NCI-H226 (cell line): Measurements from ENCODE around the gene EEF1AKMT3.
A peak's percentile ranks its signal among the peaks of the same experiment; 100 is the strongest.

Source experiments
- DNase-seq: peaks from one replicate; pipeline ENCODE4 v3.0.0-alpha.2; 2015

The EEF1AKMT3 gene

DNA sequence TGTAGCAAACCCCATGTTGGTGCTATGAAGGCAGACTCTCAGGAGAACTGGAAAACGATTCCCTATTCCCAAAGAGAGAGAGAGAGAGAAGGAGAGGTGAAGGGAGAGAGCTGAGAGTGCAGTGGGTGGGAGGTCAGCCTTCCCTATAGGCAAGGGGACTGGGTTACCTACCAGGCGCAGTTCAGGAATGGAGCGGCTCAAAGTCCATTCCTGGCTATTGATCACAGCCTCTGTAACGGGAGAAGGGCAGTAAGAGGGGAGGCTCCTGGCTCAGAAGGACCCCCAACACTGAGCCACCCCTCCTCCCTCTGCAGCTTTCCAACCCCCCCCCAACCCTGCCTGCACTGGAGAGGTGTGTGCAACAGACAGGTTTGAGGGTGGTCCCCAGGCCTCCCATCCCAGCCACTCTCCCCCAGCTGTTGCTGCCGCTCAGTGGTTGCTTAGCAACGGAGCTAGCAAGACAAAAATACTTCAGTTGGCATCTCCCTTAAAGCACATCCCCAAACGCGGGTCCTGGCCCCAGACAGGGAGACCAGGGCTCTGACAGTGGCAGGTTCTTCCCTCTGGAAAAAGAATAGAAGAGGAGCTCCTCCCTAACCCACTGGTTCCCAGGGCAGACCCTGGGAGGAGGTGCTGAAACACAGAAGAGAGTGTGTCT, 37.1 kb upstream of the EEF1AKMT3 start:
- DNase-seq: no peak

DNA sequence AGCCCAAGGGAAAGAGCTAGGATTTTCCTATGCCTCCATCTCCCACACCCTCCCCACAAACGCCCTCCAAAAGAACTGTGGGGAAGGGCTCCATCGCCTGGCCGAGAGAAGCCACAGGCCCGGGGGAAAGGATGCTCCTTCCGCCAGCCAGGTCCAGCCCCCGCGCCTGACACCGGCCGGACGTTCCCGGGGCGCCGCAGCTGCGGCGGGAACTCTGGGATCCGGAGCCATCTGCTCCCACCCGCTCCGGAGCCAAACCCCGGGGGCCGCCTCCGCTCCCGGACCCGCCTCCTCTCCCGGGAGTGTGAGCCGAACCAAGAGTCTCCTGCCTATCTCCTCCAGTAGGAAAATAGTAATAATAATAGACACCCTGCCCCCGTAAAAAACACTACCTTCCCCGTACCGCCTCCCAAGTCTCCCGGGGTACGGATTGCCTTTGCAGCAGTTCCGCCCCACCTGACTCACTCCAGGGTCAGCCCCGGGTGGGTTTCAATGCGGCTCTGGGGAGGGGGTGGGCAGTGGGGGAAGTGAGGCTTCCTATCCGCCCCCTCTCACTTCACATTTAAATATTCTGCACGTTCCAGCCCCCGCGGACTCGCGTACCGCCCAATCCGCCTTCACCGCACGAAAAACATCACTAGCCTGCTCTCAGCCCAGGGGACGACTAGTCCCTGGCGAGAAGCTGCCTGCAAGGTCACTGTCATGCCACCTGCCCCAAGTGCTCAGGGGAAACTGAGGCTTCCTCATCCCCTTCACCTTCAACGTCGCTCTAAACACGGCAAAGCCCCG, 36.3 kb upstream of the EEF1AKMT3 start:
- DNase-seq: peak; percentile 50

DNA sequence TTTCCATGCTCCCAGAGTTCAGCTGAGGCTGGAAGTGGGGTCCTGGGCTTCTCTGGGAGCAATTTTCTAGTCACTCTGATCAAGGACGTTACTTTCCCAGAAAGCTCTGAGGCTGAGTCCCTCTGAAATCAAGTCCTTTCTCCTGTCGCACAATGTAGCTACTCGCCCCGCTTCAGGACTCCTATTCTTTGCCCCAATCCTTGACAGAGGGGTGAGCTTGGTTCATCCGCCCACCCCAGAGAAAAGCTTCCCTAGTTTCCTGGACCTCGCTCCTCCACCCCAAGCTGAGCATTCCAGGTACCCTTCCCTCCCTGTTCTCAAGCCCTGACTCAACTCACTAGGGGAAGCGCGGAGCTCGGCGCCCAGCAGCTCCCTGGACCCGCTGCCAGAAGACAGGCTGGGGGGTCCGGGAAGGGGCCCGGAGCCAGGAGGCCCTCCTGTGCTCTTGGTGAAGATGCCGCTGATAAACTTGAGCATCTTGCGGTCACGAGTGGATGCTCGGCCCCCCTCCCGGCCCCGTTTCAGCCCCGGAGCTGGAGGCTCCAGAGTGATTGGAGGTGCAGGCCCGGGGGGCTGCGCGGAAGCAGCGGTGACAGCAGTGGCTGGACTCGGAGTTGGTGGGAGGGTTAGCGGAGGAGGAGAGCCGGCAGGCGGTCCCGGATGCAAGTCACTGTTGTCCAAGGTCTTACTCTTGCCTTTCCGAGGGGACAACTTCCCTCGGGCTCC, 35.5 kb upstream of the EEF1AKMT3 start:
- DNase-seq: no peak

DNA sequence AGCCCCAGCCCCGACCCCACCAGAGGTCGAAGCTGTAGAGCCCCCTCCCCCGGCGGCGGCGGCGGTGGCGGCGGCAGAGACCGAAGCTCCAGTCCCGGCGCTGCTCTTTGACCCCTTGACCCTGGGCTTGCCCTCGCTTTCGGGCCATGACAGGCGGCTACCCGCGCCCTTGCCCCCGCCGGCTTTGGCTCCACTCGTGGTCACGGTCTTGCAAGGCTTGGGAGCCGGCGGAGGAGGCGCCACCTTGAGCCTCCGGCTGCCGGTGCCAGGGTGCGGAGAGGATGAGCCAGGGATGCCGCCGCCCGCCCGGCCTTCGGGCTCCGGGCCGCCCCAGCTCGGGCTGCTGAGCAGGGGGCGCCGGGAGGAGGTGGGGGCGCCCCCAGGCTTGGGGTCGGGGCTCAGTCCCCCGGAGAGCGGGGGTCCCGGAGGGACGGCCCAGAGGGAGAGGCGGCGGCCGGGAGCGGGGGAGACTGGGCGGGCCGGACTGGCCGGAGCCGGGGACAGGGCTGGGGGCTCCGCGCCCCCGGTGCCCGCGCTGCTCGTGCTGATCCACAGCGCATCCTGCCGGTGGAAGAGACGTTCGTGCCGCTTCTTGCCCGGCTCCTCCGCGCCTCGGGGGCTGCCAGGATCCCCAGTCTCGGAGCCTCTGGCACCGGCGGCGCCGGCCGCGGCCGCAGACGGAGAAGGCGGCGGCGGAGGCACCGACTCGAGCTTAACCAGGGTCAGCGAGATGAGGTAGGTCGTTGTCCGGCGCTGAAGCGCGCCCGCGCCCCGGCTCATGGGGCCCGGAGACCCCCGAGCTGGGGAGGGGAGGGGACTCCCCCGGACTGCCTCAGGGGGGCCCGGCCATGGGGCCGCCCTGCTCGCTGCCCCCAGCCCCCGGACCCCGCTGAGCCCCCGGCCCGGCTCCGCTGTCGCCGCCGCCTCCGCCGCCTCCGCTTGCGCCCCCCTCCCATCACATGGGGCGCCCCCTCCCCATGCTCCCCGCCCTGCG, 34.6 kb upstream of the EEF1AKMT3 start:
- no peak for DNase-seq

DNA sequence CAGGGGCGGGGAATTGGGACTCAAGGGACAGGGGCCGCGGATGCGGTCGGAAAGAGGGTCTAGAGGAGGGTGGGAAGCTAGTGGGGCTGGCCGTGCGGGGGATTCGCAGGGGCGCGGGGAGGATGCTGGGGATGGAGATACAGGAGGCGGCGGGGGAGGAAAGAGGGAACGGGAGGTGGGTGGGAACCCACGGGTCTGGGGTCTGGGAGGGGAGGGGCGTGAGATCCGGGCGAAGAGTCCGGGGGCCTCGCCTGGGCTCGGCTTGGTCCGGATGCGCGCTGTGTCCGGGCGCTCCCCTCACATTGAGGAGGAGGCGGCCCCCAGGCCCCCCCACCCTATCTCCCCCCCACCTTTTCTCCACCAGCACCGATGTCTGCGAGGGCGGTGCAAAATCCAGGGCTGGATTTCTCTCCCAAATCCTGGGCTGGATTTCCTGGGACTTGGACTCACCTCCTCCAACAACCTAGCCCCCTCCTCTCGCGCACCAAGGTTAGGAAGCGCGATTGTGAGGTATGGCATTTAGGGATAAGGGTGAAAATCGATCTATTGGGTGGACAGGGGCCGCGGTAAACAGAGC, 33.7 kb upstream of the EEF1AKMT3 start, which contains the start of gene AGAP2:
Gene AGAP2 (minus strand): TSS at position 82 of the 577 bp plus-strand sequence. CDS start 496 bp downstream, outside the sequence.
- DNase-seq: peak; percentile 42

DNA sequence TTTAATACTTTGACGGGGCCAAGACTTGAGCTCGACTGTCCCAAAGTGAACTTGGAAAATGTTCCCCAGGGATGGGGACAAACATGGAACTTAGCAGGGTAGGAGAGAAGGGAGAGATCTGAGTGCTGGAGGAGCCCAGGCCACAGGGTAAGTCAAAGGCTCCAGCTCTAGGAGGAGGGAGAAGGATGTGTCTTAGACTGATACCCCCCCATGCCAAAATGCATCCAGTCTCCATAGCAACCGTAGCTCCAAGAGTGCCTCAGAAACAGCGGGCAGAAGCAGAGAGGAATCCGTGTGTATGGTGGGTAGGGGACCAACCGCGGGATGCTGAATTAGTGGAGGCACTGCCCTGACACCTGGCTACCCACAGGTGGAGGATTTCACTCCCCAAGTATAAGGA, 33.0 kb upstream of the EEF1AKMT3 start:
- DNase-seq: no peak

DNA sequence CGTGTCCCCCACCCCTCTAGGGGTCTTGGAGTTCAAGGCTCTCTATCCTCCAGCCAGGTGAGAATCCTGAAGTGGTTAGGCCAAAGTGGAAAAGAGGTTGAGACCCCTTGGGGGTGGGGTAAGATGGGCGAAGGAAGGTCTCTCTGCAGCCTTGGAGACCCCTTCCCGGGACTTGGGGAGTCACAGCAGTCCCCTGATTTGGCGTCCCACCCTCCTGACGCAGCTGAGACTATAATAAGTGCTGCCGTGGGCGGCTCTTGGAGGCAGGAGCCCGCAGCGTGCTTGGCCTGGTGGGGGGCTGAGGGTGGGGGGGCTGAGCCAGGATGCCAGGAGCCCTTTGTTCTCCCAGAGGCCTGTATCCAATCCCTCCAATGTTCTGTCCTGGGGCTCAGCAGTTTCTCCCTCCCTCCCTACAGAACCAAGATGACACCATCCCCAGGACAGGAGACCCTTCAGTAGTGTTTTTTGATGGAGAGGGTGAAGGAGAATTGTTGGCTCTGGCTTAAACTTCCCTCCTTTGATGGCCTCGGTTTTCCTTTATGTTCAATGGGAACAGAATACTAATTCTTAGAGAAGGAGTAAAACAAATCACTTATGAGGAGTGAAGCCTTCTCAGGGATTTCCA, 32.4 kb upstream of the EEF1AKMT3 start:
- no peak for DNase-seq

DNA sequence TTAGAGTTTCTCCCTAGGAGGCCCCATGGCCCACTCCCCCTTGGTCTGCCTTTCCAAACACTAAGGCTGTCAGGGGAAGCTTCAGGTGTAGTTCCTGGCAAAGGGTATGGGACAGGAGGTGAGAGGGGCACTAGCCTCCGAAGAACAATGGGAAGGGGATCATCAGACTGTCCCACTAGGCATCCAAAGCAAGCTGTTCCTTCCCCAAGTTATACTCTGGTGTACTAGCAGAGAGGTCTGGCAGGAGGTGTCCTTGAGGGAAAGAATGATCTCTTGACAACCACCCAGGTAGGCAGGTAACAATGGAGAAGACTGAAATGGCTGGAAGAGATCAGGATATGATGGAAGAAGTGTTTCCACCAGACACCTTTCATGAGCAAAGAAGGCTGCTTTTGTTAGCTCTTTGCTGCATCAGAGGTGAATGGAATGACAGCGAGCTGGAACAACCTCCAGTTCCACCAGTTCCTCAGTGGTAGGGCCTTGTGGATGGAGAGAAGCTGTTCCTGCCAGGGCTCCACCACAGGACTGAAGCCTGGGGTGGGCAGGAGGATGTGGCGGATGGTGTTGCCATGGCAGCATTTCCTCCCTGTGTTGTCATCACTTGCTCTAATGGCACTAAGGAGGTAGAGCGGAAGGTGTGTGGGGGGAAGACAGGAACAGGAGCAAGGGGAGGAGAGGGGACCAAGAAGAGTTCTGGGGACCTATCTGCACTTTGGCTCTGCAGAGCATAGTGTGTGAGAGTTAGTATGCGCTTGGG, 31.6 kb upstream of the EEF1AKMT3 start:
- DNase-seq: no peak

DNA sequence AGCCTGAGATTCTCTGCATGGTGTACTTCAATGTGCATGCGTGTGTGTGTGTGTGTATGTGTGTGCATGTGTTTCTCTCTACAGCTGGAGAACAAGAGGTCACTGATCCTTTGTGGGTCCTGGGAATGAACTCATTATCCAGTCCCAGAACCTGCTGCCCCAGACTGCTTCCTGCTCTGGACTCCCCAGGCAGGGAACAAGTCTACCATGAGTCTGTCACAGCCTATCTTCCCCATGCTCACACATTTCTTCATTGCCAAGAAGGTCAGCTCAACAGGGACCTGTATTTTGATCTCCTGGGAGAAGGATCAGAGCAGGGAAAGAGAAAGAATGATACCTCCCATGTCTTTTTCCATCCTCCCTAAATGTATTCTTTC, 31.0 kb upstream of the EEF1AKMT3 start:
- DNase-seq: no peak

DNA sequence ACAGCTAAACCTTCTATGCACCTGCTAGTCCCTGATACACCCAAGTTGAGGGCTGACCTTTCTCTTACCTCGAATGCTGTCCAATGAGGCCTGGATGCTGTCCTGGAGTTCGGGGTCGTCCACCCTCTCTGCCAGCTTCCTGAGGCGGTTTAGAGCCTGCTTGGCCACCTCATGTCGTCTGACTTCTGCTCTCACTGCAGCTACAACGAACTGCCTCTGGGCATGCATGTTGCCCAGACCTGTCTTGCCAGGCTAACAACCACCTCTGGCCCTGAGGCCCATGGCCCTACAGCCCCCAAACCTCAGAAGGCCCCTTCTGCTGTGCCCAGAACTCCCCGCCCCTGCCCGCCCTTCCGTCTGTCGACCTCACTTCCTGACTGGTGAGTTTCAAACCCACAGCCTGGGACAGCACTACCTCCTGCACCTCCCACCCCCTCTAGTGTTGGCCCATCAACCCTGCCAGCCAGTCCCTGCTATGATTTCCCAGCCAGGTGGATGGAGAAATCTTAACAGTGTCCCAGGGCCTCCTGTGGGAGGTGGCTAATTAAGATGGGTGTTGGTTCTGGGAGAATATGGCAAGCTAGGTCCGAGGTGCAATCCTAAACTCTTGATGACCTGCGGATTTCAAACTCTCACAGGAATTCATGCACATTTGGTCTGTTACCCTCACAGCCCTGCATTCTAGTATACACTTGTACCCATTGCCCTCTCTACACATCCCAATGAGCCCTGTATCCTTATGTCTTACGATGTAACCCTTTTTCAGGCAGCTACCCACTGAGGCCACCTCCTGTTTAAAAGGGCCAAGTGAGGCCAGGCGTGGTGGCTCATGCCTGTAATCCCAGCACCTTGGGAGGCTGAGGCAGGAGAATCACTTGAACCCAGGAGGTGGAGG, 30.3 kb upstream of the EEF1AKMT3 start:
- DNase-seq: no peak

DNA sequence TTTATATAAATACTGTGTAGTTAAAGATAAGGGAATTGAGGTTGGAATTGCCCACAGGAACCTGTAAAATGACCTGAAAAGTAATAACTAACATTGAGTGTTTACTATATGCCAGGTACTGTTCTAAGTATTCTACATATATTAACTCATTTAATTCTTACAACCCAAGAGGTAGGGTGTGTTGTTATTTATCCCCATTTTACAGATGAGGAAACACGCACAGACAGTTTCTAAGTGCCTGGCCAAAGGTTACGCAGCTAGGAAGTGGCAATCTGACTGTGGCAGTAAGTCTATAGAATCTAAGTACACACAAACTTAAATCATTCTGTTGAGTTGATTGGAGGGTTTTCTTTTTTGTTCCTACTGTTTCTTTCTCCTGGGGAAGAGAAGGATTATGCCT, 28.6 kb upstream of the EEF1AKMT3 start:
- DNase-seq: no peak

DNA sequence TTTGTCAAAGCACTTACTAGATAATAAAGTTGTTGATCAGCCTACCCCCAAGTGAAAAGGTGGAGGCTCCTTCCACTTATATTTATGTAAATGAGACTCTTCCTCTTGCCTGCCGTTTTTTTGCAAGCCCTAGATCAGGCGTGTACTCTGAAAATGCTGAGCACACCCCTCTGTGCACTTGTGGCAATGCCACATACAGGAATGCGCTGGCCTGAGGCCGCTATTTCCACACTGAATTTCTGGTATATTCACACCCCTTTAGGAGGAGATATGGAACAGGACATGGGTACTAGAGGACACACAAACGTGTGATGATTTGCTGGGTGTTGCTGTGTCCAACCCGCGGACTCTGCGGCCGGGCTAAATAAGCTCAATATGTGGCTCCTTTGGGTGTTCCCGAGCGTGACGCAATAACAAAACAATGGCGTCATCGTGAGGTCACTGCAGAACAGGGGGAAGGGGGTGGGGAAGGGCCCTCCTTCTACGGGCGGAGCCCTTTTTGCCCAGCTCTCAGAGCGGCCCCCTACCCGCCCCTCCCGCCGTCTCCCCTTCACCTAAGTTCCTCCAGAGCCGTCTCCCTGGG, 28.1 kb upstream of the EEF1AKMT3 start:
- no peak for DNase-seq

DNA sequence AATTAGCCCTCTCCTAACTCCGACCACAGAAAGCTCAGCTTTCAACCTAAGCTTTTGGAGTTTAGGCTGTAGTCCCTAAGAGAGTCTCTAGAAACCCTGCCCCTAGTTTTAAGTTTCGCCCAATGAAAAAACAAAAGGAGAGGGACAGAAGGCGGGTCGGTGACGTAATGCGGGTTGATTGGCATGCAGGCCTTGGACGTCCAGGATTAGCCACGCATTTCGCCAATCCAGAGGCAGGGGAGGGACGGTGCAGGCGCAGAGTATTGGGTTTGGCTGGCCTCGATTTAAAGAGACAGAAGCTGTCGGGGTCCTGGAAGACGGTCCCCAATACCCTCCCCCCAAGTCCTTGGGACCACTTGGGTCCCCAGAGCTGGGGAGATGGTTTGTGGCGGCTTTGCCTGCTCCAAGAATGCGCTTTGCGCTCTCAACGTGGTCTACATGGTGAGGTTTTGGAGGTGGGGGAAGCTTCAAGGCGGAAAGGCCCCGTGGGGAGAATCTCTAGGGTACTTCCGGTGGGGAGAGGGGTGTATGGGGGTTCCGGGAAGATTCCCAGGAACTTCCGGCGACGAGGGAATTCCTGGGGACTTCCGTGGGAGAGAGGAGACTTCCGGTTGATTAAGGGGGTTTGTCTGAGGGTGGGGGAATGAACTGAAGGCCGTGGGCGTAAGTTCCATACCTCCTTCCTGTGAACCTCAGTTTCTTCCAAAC, 27.5 kb upstream of the EEF1AKMT3 start, which contains the start of gene TSPAN31:
Gene TSPAN31 (plus strand): TSS at position 263 of the 708 bp plus-strand sequence. CDS start 116 bp downstream, at position 379.
- peak; percentile 98 for DNase-seq

DNA sequence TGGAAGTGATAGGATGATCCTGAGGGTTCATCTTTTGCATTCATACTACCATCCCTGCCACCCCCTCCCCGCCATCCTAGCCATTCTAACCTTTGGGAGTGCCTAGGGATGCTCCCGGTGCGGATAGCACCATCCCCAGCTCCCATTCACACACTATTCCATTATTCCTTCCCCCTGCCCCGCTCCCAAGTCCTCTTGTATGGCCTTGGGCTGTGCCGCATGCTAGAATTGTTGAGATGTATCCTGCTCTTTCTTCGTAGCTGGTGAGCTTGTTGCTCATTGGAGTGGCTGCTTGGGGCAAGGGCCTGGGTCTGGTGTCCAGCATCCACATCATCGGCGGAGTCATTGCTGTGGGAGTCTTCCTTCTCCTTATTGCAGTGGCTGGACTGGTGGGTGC, 26.9 kb upstream of the EEF1AKMT3 start:
- no peak for DNase-seq

DNA sequence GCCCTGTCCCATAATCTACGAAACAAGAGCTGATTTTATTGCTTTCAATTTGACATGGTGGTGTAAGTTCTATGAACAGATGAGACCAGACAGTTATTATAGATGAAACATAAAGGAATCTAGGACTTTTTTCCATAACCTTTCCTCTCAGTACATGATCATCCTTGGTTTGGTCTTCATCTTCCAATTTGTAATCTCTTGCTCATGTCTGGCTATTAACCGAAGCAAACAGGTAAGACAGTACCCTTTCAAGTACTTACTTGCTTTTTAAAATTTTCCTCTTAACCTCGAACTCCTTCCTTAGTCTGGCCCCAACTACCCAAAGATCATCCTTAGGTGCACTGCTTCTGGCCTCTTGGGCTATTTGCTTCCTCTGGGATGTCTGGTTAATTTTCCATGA, 26.4 kb upstream of the EEF1AKMT3 start:
- DNase-seq: no peak

DNA sequence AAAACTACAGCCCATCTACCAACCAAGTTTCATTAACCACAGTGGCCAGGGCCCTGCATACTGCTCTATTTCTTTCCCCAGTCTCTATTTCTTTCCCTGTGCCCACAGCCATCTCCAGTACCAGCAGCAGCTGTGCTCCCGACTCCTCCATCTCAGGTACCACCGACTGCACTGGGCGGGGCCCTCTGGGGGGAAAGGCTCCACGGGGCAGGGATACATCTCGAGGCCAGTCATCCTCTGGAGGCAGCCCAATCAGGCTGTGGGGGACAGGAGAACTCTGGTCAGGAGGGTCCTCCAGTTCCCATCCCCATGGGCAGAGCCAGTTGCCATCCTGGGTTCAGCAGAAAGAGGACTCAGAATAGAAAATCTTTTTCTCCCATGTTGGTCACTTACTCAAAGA, 23.4 kb upstream of the EEF1AKMT3 start:
- DNase-seq: no peak

DNA sequence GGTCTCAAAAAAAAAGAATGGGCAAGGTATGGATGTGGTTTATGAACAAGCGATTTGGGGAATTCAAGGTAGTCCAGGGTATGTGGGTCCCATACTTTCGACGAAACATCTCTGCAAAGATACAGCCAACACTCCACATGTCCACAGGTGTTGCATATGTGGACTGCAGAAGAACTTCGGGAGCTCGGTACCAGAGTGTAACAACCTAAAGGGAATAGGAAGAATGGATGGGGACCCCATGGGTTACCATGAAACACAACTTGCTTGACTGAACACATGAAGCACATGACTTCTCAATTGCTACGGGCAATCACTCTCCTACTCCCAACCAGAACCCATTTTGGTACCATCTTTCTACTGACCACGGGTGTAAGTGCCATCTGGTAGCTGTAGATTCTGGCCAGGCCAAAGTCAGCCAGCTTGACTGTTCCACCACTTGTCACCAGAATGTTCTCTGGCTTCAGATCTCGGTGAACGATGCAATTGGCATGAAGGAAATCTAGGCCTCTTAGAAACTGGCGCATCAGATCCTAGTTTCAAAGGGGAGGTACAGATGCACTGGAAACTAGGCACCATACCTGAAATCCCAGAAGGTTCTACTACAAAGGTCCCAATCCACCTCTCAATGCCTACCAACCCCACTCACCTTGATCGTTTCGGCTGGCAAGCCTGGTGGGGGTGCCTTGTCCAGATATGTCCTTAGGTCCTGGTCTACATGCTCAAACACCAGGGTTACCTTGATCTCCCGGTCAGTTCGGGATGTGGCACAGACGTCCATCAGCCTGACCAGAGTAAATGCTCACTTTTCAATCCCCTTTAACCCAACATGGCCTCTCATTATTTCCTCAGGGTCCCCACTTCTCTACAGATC, 21.6 kb upstream of the EEF1AKMT3 start:
- no peak for DNase-seq

DNA sequence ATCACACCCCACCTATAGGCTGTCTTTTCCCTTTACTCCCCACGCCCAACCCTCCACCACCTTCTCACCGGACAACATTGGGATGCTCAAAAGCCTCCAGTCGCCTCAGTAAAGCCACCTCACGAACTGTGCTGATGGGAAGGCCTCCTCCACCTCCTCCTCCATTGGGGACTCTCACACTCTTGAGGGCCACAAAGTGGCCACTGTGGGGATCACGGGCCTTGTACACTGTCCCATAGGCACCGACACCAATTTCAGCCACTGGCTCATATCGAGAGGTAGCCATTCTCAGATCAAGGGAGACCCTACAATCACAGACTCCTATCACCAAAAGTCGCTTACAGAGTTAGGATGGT, 21.0 kb upstream of the EEF1AKMT3 start:
- DNase-seq: no peak
